Tibial nerve (tissue), 3 donors: ENCODE measurements around the gene CEP112.

ENCODE experiments used
- POLR2A ChIP-seq, 2 donors: fragments of 450-650 bp; IDR thresholded peaks; one replicate each; pipeline ENCODE4 v1.6.1; 2017; ENCODE audit warnings: antibody characterized with exemption in 2 of 2, mild to moderate bottlenecking in 2 of 2, moderate library complexity in 2 of 2
- TF ChIP-seq, protein P1 (sequence below), 5 experiments: fragments of 200-600 bp in 3 of 5; fragments of 450-650 bp in 2 of 5; sonication (generic) in 3 of 5; IDR thresholded peaks; one replicate each; pipeline ENCODE4 v1.5.1; 2016 to 2019; ENCODE audit warnings: antibody characterized with exemption in 5 of 5, mild to moderate bottlenecking in 3 of 5, moderate library complexity in 2 of 5

DNA sequence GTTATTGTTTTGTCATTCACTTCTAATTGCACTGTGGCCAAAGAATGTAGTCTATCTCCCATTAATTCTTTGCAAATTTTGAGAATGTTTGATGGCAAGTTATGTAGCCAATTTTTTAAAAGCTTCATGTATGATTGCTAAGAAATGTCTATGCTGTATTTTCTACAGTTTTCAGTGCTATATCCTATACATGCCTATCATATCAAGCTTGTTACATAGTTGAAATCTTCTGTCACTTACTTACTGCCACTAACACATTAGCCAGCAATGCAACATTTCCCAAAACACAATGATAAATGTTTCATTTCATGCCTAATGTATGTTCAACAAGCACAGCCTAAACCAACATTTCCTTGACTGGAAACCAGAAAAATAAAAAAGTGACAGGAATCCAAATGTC is 338.1 kb downstream of the CEP112 start:
- TF ChIP-seq, protein P1, sequence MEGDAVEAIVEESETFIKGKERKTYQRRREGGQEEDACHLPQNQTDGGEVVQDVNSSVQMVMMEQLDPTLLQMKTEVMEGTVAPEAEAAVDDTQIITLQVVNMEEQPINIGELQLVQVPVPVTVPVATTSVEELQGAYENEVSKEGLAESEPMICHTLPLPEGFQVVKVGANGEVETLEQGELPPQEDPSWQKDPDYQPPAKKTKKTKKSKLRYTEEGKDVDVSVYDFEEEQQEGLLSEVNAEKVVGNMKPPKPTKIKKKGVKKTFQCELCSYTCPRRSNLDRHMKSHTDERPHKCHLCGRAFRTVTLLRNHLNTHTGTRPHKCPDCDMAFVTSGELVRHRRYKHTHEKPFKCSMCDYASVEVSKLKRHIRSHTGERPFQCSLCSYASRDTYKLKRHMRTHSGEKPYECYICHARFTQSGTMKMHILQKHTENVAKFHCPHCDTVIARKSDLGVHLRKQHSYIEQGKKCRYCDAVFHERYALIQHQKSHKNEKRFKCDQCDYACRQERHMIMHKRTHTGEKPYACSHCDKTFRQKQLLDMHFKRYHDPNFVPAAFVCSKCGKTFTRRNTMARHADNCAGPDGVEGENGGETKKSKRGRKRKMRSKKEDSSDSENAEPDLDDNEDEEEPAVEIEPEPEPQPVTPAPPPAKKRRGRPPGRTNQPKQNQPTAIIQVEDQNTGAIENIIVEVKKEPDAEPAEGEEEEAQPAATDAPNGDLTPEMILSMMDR (IDR thresholded peaks at IDR 0.05) = no peak
- no peak for TF ChIP-seq POLR2A (IDR thresholded peaks at IDR 0.05)
